ENCODE data around the gene NOPCHAP1.

NOPCHAP1 gene

GRCh38 chr12:104958001-104958804 is 27.9 kb upstream of the NOPCHAP1 start, which contains the start of gene SLC41A2:
Gene SLC41A2 (minus strand): TSS chr12:104958290. CDS start chr12:104928527, 29,763 bp downstream.
- no peak for TF ChIP-seq CTCF (conservative IDR thresholded peaks at IDR 0.05; ENCODE audit: low read depth, low read length)
- peak; percentile 96 for DNase-seq (ENCODE audit: low read depth)
- peak within 1 kb of the TSS; percentile 85 for H3K4me3 ChIP-seq (ENCODE audit: low read length)

GRCh38 chr12:104958805-104959334 is 27.2 kb upstream of the NOPCHAP1 start:
- peak; percentile 23 for TF ChIP-seq CTCF (conservative IDR thresholded peaks at IDR 0.05; ENCODE audit: low read depth, low read length)
- peak overlapping the region; percentile 56 for H3K4me3 ChIP-seq (ENCODE audit: low read length)
- DNase-seq (ENCODE audit: low read depth): no peak

- TF ChIP-seq CTCF (conservative IDR thresholded peaks at IDR 0.05; ENCODE audit: low read depth, low read length): no peak
Measured at GRCh38 chr12:104959335-104959841, 26.7 kb upstream of the NOPCHAP1 start.

GRCh38 chr12:104960464-104960863 is 25.7 kb upstream of the NOPCHAP1 start:
- H3K4me3 ChIP-seq (ENCODE audit: low read length): no peak overlapping the region
- DNase-seq (ENCODE audit: low read depth): no peak

More at GRCh38 chr12:104959335-104959841, 26.7 kb upstream of the NOPCHAP1 start:
- no peak overlapping the region for H3K4me3 ChIP-seq (ENCODE audit: low read length)
- no peak for DNase-seq (ENCODE audit: low read depth)

GRCh38 chr12:104963757-104964156 is 22.4 kb upstream of the NOPCHAP1 start:
- no peak overlapping the region for H3K4me3 ChIP-seq (ENCODE audit: low read length)
- no peak for TF ChIP-seq CTCF (conservative IDR thresholded peaks at IDR 0.05; ENCODE audit: low read depth, low read length)
- no peak for DNase-seq (ENCODE audit: low read depth)

More at GRCh38 chr12:104960464-104960863, 25.7 kb upstream of the NOPCHAP1 start:
- TF ChIP-seq CTCF (conservative IDR thresholded peaks at IDR 0.05; ENCODE audit: low read depth, low read length): no peak

GRCh38 chr12:104964167-104964855 is 21.8 kb upstream of the NOPCHAP1 start:
- H3K4me3 ChIP-seq (ENCODE audit: low read length): no peak overlapping the region
- no peak for TF ChIP-seq CTCF (conservative IDR thresholded peaks at IDR 0.05; ENCODE audit: low read depth, low read length)
- DNase-seq (ENCODE audit: low read depth): peak; percentile 28
